Measurements from ENCODE around the gene ATR.

- TF ChIP-seq CTCF (tag by site-specific recombination; IDR thresholded peaks at IDR 0.05) (no peak), ZSCAN16 (tag by site-specific recombination; IDR thresholded peaks at IDR 0.05) (no peak), ZNF324 (tag by site-specific recombination; IDR thresholded peaks at IDR 0.05) (no peak), MZF1 (tag by site-specific recombination; IDR thresholded peaks at IDR 0.05; ENCODE audit: borderline replicate concordance) (no peak), ZNF169 (tag by site-specific recombination; IDR thresholded peaks at IDR 0.05) (no peak)
Observed at GRCh38 chr3:142500211-142500610, 78.3 kb downstream of the ATR start.

All from HEK293 (cell line).